ENCODE measurements around the gene MLLT10. TPM values are rescaled to one million over a fixed set of nuclear protein-coding genes. Genes with fewer than 3 reads are reported as not detected.

Gene MLLT10
- total and polyA plus RNA-seq, 9 of the 15 experiments (the other 6 are each of a cell fraction or from before 2014, with no cell fraction given) = 18.8 to 81.4 (median 64.2) TPM

DNA sequence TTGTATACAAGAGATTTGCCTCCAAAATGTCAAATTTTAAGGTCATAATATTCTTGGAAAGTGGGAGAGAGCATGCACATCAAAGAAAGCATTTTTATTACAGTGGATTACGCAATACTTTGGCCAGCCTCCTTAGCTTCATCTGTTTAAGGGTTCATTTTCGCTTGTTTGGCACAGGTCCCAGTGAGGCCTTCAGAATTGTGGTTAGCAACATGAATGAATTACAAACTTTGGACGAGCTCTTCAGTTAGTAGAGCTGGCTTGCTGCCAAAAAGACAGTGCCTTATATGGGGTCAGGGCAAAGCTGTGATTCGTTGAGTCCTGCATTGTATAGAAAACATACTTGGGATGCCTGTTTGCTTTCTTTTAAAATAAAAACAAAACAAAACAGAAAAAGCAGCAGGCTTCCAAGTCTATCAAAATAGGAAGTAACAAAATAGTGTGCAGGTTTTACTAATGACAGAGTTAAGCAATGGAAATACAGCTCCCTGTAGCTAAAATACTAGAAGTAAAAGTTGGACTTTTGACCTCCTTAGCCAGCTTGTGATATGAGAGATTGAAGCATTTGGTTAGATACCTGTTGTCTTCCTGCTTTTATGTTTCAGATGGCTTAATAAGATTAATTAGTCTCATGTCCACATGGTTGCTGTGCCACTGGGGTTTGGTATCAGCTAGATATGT, 190.8 kb downstream of the MLLT10 start (continued):
- TF ChIP-seq ETV1 (tag; conservative IDR thresholded peaks at IDR 0.05; ENCODE audit: low read depth) = no peak
- no peak for TF ChIP-seq MCM5 (IDR thresholded peaks at IDR 0.05; ENCODE audit: low read depth)
- no peak for TF ChIP-seq SREBF1 (IDR thresholded peaks at IDR 0.05; ENCODE audit: borderline replicate concordance, low read depth, low read length)
- no peak for TF ChIP-seq ZNF23 (CRISPR knock-in tag; IDR thresholded peaks at IDR 0.05)
- 0 out of 4 replicates have a peak, but pooled peaks of 1 of the 2 experiments have one; percentile 41 for TF ChIP-seq FOXK2 (conservative IDR thresholded peaks at IDR 0.05 in 1 of 2, IDR thresholded peaks at IDR 0.05 in 1 of 2; ENCODE audit: low read depth in 2 of 2)
- TF ChIP-seq C11orf30 (IDR thresholded peaks at IDR 0.05; ENCODE audit: low read depth) = no peak
- TF ChIP-seq ESRRB (CRISPR knock-in tag; IDR thresholded peaks at IDR 0.05; ENCODE audit: borderline replicate concordance) = no peak
- no peak for TF ChIP-seq RBBP5 (IDR thresholded peaks at IDR 0.05; ENCODE audit: borderline replicate concordance, insufficient read depth, low read length, poor library complexity, severe bottlenecking)
- TF ChIP-seq JUND (IDR thresholded peaks at IDR 0.05; ENCODE audit: borderline replicate concordance, low read depth, low read length) = peak; percentile 75
- TF ChIP-seq JUND (tag; IDR thresholded peaks at IDR 0.05; ENCODE audit: borderline replicate concordance, low read depth, low read length) = no peak; the same call in 2 of the 3 replicates
- TF ChIP-seq RBM14 (IDR thresholded peaks at IDR 0.05; ENCODE audit: borderline replicate concordance, insufficient read depth, low read depth, low read length) = no peak
- TF ChIP-seq, protein P1, sequence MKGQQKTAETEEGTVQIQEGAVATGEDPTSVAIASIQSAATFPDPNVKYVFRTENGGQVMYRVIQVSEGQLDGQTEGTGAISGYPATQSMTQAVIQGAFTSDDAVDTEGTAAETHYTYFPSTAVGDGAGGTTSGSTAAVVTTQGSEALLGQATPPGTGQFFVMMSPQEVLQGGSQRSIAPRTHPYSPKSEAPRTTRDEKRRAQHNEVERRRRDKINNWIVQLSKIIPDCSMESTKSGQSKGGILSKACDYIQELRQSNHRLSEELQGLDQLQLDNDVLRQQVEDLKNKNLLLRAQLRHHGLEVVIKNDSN (CRISPR knock-in tag; IDR thresholded peaks at IDR 0.05) = no peak
- no peak for TF ChIP-seq KLF13 (tag; IDR thresholded peaks at IDR 0.05; ENCODE audit: borderline replicate concordance, low read depth)
- TF ChIP-seq ZNF197 (CRISPR knock-in tag; IDR thresholded peaks at IDR 0.05; ENCODE audit: low read depth) = no peak
- no peak for TF ChIP-seq CAMTA2 (CRISPR knock-in tag; conservative IDR thresholded peaks at IDR 0.05)
- TF ChIP-seq ETV5 (CRISPR knock-in tag; IDR thresholded peaks at IDR 0.05; ENCODE audit: low read depth) = no peak
- no peak for TF ChIP-seq ZNF217 (CRISPR knock-in tag; IDR thresholded peaks at IDR 0.05)
- TF ChIP-seq, protein P2, sequence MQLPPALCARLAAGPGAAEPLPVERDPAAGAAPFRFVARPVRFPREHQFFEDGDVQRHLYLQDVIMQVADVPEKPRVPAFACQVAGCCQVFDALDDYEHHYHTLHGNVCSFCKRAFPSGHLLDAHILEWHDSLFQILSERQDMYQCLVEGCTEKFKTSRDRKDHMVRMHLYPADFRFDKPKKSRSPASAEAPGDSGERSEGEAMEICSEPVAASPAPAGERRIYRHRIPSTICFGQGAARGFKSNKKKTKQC (CRISPR knock-in tag; IDR thresholded peaks at IDR 0.05) = no peak
